BE2C (cell line): Measurements from ENCODE around the gene NR5A1.

Experiments
- DNase-seq: peaks from one replicate; pipeline ENCODE4 v3.0.0-alpha.2; 2020
- H3K27me3 ChIP-seq: fragments of 250-450 bp; sonication (Bioruptor Pico); 2 replicates; pipeline ENCODE4 v1.5.1; 2020; ENCODE audit warnings: mild to moderate bottlenecking
- H3K36me3 ChIP-seq: fragments of 250-450 bp; sonication (Bioruptor Pico); 2 replicates; pipeline ENCODE4 v1.5.1; 2020; ENCODE audit warnings: mild to moderate bottlenecking
- H3K4me1 ChIP-seq: fragments of 250-450 bp; sonication (Bioruptor Pico); 2 replicates; pipeline ENCODE4 v1.5.1; 2020
- H3K4me3 ChIP-seq: 2 replicates; pipeline ENCODE4 v1.5.1; 2011; ENCODE audit warnings: low read depth, low read length
- H3K9me3 ChIP-seq: fragments of 250-450 bp; sonication (Bioruptor Pico); 2 replicates; pipeline ENCODE4 v1.5.1; 2020
- CTCF ChIP-seq: IDR thresholded peaks from 2 replicates; pipeline ENCODE4 v1.5.1; 2012; ENCODE audit warnings: mild to moderate bottlenecking, low read depth, low read length

The NR5A1 gene

GRCh38 chr9:124441291-124441690 lies 65.9 kb downstream of the NR5A1 start:
- no peaks in the 10 kb centered on the region for H3K4me1 ChIP-seq
- H3K4me3 ChIP-seq: no peak overlapping the region
- no peaks in the 10 kb centered on the region for H3K36me3 ChIP-seq
- H3K9me3 ChIP-seq: no peaks in the 10 kb centered on the region
- no peaks in the 10 kb centered on the region; the same call in 1 of the 2 replicates for H3K27me3 ChIP-seq
- no peak for DNase-seq
- TF ChIP-seq CTCF: no peak

- Histone ChIP-seq H3K9me3 (no peaks in the 10 kb centered on the region), H3K4me1 (no peaks in the 10 kb centered on the region), H3K27me3 (no peaks in the 10 kb centered on the region; the same call in 1 of the 2 replicates), H3K4me3 (no peak overlapping the region), H3K36me3 (no peaks in the 10 kb centered on the region)
- TF ChIP-seq CTCF: no peak
- no peak for DNase-seq
These were observed 66.4 kb downstream of the NR5A1 start for GRCh38 chr9:124440786-124441185.

- TF ChIP-seq CTCF: no peak
- H3K9me3 ChIP-seq: no peaks in the 10 kb centered on the region
- no peak overlapping the region for H3K4me3 ChIP-seq
- H3K27me3 ChIP-seq: no peaks in the 10 kb centered on the region; the same call in 1 of the 2 replicates
- no peak for DNase-seq
- no peaks in the 10 kb centered on the region for H3K36me3 ChIP-seq
- H3K4me1 ChIP-seq: no peaks in the 10 kb centered on the region
These were observed 67.4 kb downstream of the NR5A1 start for GRCh38 chr9:124439686-124440243.

- H3K4me1 ChIP-seq: no peaks in the 10 kb centered on the region
- no peaks in the 10 kb centered on the region; the same call in 1 of the 2 replicates for H3K27me3 ChIP-seq
- no peak overlapping the region for H3K4me3 ChIP-seq
- H3K36me3 ChIP-seq: no peaks in the 10 kb centered on the region
- no peak for TF ChIP-seq CTCF
- DNase-seq: no peak
- H3K9me3 ChIP-seq: no peaks in the 10 kb centered on the region
These were observed 68.1 kb downstream of the NR5A1 start for GRCh38 chr9:124439086-124439485.

- Histone ChIP-seq H3K4me3 (no peak overlapping the region), H3K9me3 (no peaks in the 10 kb centered on the region), H3K4me1 (no peaks in the 10 kb centered on the region), H3K36me3 (no peaks in the 10 kb centered on the region), H3K27me3 (no peaks in the 10 kb centered on the region; the same call in 1 of the 2 replicates)
- no peak for TF ChIP-seq CTCF
- DNase-seq: no peak
These were observed 69.1 kb downstream of the NR5A1 start for GRCh38 chr9:124438091-124438490.

GRCh38 chr9:124437086-124437485 lies 70.1 kb downstream of the NR5A1 start:
- DNase-seq: no peak
- H3K4me1 ChIP-seq: no peaks in the 10 kb centered on the region
- no peak for TF ChIP-seq CTCF

More at GRCh38 chr9:124437086-124437485, 70.1 kb downstream of the NR5A1 start:
- Histone ChIP-seq H3K4me3 (no peak overlapping the region), H3K36me3 (no peaks in the 10 kb centered on the region), H3K9me3 (no peaks in the 10 kb centered on the region), H3K27me3 (no peaks in the 10 kb centered on the region; the same call in 1 of the 2 replicates)
